Right lung (tissue), 5 donors: Measurements from ENCODE around the gene KIF12. TPM values are rescaled to one million over a fixed set of nuclear protein-coding genes. Genes with fewer than 3 reads are reported as not detected.

ENCODE experiments used
- DNase-seq, 2 donors: peaks; one replicate each; pipeline ENCODE4 v3.0.0-alpha.2; 2013
- polyA plus RNA-seq, 5 donors: library from polyadenylated mRNA; unstranded; fragments of 120-200 nt; gene quantifications; one replicate each; pipeline versions ENCODE4 v1.2.1 to v1.2.3, GENCODE V29; 2013; ENCODE audit warnings: inconsistent platforms in 1 of 5, low replicate concordance in 1 of 5; ENCODE audit not compliant: insufficient read length in 5 of 5, insufficient read depth in 1 of 5

The KIF12 gene
- polyA plus RNA-seq, 5 donors: 30.2 to 51.1 (median 43.5) TPM

- DNase-seq: no peak
Measured at GRCh38 chr9:114107286-114108001, 8.4 kb upstream of the KIF12 start.

- DNase-seq: no peak
Measured at GRCh38 chr9:114105236-114105635, 6.1 kb upstream of the KIF12 start.

GRCh38 chr9:114102484-114102883, 3.4 kb upstream of the KIF12 start:
- no peak for DNase-seq

GRCh38 chr9:114100536-114100935, 1.4 kb upstream of the KIF12 start:
- no peak for DNase-seq

GRCh38 chr9:114099669-114100270, 678 bp upstream of the KIF12 start:
- DNase-seq: no peak

- DNase-seq: no peak
Measured at GRCh38 chr9:114098021-114098935, 814 bp downstream of the KIF12 start.

GRCh38 chr9:114097613-114098020, 1.5 kb downstream of the KIF12 start:
- no peak for DNase-seq

- no peak for DNase-seq
Measured at GRCh38 chr9:114096866-114097612, 2.1 kb downstream of the KIF12 start.

- DNase-seq: no peak
Measured at GRCh38 chr9:114096041-114096511, 3.0 kb downstream of the KIF12 start.

GRCh38 chr9:114094971-114095370, 4.1 kb downstream of the KIF12 start:
- DNase-seq: no peak

GRCh38 chr9:114093761-114094505, 5.2 kb downstream of the KIF12 start:
- DNase-seq: no peak

GRCh38 chr9:114093031-114093471, 6.0 kb downstream of the KIF12 start:
- DNase-seq: no peak

- no peak for DNase-seq
Measured at GRCh38 chr9:114092336-114092735, 6.8 kb downstream of the KIF12 start.

- no peak for DNase-seq
Measured at GRCh38 chr9:114091711-114092110, 7.4 kb downstream of the KIF12 start.

GRCh38 chr9:114090798-114091197, 8.3 kb downstream of the KIF12 start:
- DNase-seq: no peak

- no peak for DNase-seq
Measured at GRCh38 chr9:114089206-114089840, 9.8 kb downstream of the KIF12 start.

GRCh38 chr9:114088571-114089170, 10.4 kb downstream of the KIF12 start:
- DNase-seq: no peak

- DNase-seq: no peak
Measured at GRCh38 chr9:114087721-114088120, 11.4 kb downstream of the KIF12 start.

- DNase-seq: no peak
Measured at GRCh38 chr9:114086607-114087006, 12.5 kb downstream of the KIF12 start.

GRCh38 chr9:114086009-114086408, 13.1 kb downstream of the KIF12 start:
- no peak for DNase-seq
